Chondrocyte (in vitro differentiated cells): ENCODE results near the gene CDYL. TPM values are rescaled to one million over a fixed set of nuclear protein-coding genes. Genes with fewer than 3 reads are reported as not detected.

Experiments used
- DNase-seq: peaks from one replicate; pipeline ENCODE4 v3.0.0; 2021; ENCODE audit warnings: mixed read lengths, low spot score
- H3K27ac Mint-ChIP-seq: one replicate; pipeline ENCODE4 v1.8.0; 2021; ENCODE audit warnings: mild to moderate bottlenecking, moderate library complexity, mixed read lengths; ENCODE audit not compliant: unreplicated experiment
- H3K27me3 Mint-ChIP-seq: 2 replicates; pipeline ENCODE4 v1.8.0; 2021; ENCODE audit warnings: low read depth, mixed read lengths
- H3K36me3 Mint-ChIP-seq: 2 replicates; pipeline ENCODE4 v1.8.0; 2021; ENCODE audit warnings: low read depth, mixed read lengths
- H3K4me1 Mint-ChIP-seq: 2 replicates; pipeline ENCODE4 v1.8.0; 2021; ENCODE audit warnings: low read depth, mild to moderate bottlenecking, mixed read lengths
- H3K4me3 Mint-ChIP-seq: one replicate; pipeline ENCODE4 v1.8.0; 2021; ENCODE audit warnings: mild to moderate bottlenecking, moderate library complexity, mixed read lengths; ENCODE audit not compliant: unreplicated experiment
- H3K9me3 Mint-ChIP-seq: 2 replicates; pipeline ENCODE4 v1.8.0; 2021; ENCODE audit warnings: low read depth, mixed read lengths
- total RNA-seq: library from RNA; stranded (reverse); gene quantifications from 3 replicates; pipeline ENCODE4 v1.2.1, GENCODE V29; 2021
- TF ChIP-seq, protein P1 (sequence below): fragments of 200-600 bp; sonication (generic); IDR thresholded peaks from 2 replicates; pipeline ENCODE4 v1.5.0; 2021; ENCODE audit warnings: antibody characterized with exemption, mild to moderate bottlenecking, moderate library complexity

Gene CDYL
- total RNA-seq, 1 donor from 2014 or later: 63.7 TPM

DNA sequence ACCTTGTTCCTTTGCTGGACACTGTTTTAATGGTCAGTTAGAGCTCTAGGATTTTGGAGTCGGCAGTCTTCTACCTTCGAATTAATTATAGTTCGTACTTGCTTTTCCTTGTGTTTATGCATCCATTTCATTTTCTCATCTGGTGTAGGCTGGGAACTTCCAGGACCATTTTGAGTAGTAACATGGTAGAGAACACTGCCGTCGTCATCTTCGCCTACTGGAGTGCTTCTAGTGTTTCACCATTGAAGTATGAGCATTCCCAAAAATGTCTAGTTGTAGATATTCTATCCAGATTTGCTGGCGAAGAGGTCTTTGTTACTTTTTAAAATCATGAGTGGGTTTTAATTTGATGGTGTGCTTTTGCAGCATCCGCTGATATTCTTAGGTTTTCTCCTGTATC, 36.9 kb downstream of the CDYL start:
- TF ChIP-seq, protein P1, sequence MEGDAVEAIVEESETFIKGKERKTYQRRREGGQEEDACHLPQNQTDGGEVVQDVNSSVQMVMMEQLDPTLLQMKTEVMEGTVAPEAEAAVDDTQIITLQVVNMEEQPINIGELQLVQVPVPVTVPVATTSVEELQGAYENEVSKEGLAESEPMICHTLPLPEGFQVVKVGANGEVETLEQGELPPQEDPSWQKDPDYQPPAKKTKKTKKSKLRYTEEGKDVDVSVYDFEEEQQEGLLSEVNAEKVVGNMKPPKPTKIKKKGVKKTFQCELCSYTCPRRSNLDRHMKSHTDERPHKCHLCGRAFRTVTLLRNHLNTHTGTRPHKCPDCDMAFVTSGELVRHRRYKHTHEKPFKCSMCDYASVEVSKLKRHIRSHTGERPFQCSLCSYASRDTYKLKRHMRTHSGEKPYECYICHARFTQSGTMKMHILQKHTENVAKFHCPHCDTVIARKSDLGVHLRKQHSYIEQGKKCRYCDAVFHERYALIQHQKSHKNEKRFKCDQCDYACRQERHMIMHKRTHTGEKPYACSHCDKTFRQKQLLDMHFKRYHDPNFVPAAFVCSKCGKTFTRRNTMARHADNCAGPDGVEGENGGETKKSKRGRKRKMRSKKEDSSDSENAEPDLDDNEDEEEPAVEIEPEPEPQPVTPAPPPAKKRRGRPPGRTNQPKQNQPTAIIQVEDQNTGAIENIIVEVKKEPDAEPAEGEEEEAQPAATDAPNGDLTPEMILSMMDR: no peak
- DNase-seq: no peak
- Mint-ChIP-seq H3K4me1 (peaks cover 59% of the 10 kb centered on the region), H3K27me3 (no peaks in the 10 kb centered on the region), H3K27ac (no peak overlapping the region), H3K36me3 (no peaks in the 10 kb centered on the region), H3K9me3 (no peaks in the 10 kb centered on the region), H3K4me3 (no peak overlapping the region)

GRCh38 chr6:4814212-4814611, 38.0 kb downstream of the CDYL start:
- H3K4me3 Mint-ChIP-seq: no peak overlapping the region
- TF ChIP-seq, protein P1: no peak
- peaks cover 59% of the 10 kb centered on the region for H3K4me1 Mint-ChIP-seq
- DNase-seq: no peak
- no peaks in the 10 kb centered on the region for H3K9me3 Mint-ChIP-seq
- no peaks in the 10 kb centered on the region for H3K36me3 Mint-ChIP-seq
- no peak overlapping the region for H3K27ac Mint-ChIP-seq
- no peaks in the 10 kb centered on the region for H3K27me3 Mint-ChIP-seq

GRCh38 chr6:4814987-4815386, 38.8 kb downstream of the CDYL start:
- TF ChIP-seq, protein P1: no peak
- no peak for DNase-seq
- Mint-ChIP-seq H3K27me3 (no peaks in the 10 kb centered on the region), H3K27ac (no peak overlapping the region), H3K4me1 (peaks cover 56% of the 10 kb centered on the region), H3K4me3 (no peak overlapping the region), H3K9me3 (no peaks in the 10 kb centered on the region), H3K36me3 (no peaks in the 10 kb centered on the region)

- no peaks in the 10 kb centered on the region for H3K9me3 Mint-ChIP-seq
- H3K36me3 Mint-ChIP-seq: no peaks in the 10 kb centered on the region
- DNase-seq: no peak
- no peak overlapping the region for H3K27ac Mint-ChIP-seq
- H3K4me1 Mint-ChIP-seq: peaks cover 54% of the 10 kb centered on the region
- TF ChIP-seq, protein P1: no peak
- H3K4me3 Mint-ChIP-seq: no peak overlapping the region
- no peaks in the 10 kb centered on the region for H3K27me3 Mint-ChIP-seq
Measured at GRCh38 chr6:4815584-4815983, 39.4 kb downstream of the CDYL start.

- DNase-seq: no peak
- TF ChIP-seq, protein P1: no peak
- Mint-ChIP-seq H3K9me3 (no peaks in the 10 kb centered on the region), H3K4me1 (peaks cover 46% of the 10 kb centered on the region), H3K36me3 (no peaks in the 10 kb centered on the region), H3K27me3 (no peaks in the 10 kb centered on the region), H3K4me3 (no peak overlapping the region), H3K27ac (no peak overlapping the region)
Measured at GRCh38 chr6:4816904-4817303, 40.7 kb downstream of the CDYL start.
